SK-N-SH (cell line): Measurements from ENCODE around the gene SLC26A1. TPM values are rescaled to one million over a fixed set of nuclear protein-coding genes. Genes with fewer than 3 reads are reported as not detected.

Experiments
- CTCF ChIA-PET: fragments of 300-600, 350-600 bp; formaldehyde crosslinking; extraction: SDS; loops from one replicate; lab custom pipeline; 2021; lab: Yijun Ruan, JAX
- POLR2A ChIA-PET: fragments of 350-600 bp; sonication (Branson Sonifier 250); formaldehyde crosslinking; extraction: SDS; loops from one replicate; lab custom pipeline; 2020; ENCODE audit warnings: antibody characterized with exemption, inconsistent platforms; lab: Yijun Ruan, JAX
- DNase-seq: peaks from one replicate; pipeline ENCODE4 v3.0.0; 2012
- H2AFZ ChIP-seq: fragments of 200-600 bp; sonication (generic); 2 replicates; pipeline ENCODE4 v1.8.1; 2016; ENCODE audit warnings: antibody characterized with exemption, mild to moderate bottlenecking, low read depth
- H3F3A ChIP-seq: fragments of 200-600 bp; sonication (generic); replicated peaks from 2 replicates; pipeline ENCODE3; 2016; ENCODE audit warnings: antibody characterized with exemption, mild to moderate bottlenecking; ENCODE audit not compliant: insufficient read depth
- H3K27ac ChIP-seq, 2 experiments: fragments of 200-500 bp in 1 of 2; fragments of 200-600 bp in 1 of 2; sonication (Bioruptor generic) in 1 of 2; sonication (generic), shearing (Covaris generic) in 1 of 2; 2 replicates each; pipeline versions ENCODE4 v1.5.1 to v1.6.1; 2014 to 2016; ENCODE audit warnings: low read depth in 2 of 2, inconsistent platforms in 1 of 2, low read length in 1 of 2, mild to moderate bottlenecking in 1 of 2, mixed read lengths in 1 of 2
- H3K27me3 ChIP-seq: fragments of 200-600 bp; sonication (generic), shearing (Covaris generic); 2 replicates; pipeline ENCODE4 v1.6.1; 2016; ENCODE audit warnings: mixed run types; ENCODE audit not compliant: insufficient read depth
- H3K36me3 ChIP-seq, 2 experiments: fragments of 200-500 bp in 1 of 2; fragments of 200-600 bp in 1 of 2; sonication (Bioruptor generic) in 1 of 2; sonication (generic) in 1 of 2; replicated peaks in 1 of 2; 2 replicates each; pipeline versions ENCODE3 to v1.5.1; 2014 to 2016; ENCODE audit warnings: low read length in 1 of 2, mild to moderate bottlenecking in 1 of 2; ENCODE audit not compliant: insufficient read depth in 2 of 2, control insufficient read depth in 1 of 2
- H3K4me1 ChIP-seq, 2 experiments: fragments of 200-500 bp in 1 of 2; fragments of 200-600 bp in 1 of 2; sonication (Bioruptor generic) in 1 of 2; sonication (generic), shearing (Covaris generic) in 1 of 2; 2 replicates each; pipeline versions ENCODE4 v1.5.1 to v1.6.1; 2014 to 2016; ENCODE audit warnings: low read depth in 1 of 2, low read length in 1 of 2, mixed run types in 1 of 2; ENCODE audit not compliant: insufficient read depth in 2 of 2, control insufficient read depth in 1 of 2
- H3K4me2 ChIP-seq: fragments of 200-600 bp; sonication (generic), shearing (Covaris generic); 2 replicates; pipeline ENCODE4 v1.6.1; 2017; ENCODE audit warnings: mixed run types
- H3K4me3 ChIP-seq, 2 experiments: fragments of 200-500 bp in 1 of 2; fragments of 200-600 bp in 1 of 2; sonication (Bioruptor generic) in 1 of 2; sonication (generic), shearing (Covaris generic) in 1 of 2; 2 replicates each; pipeline versions ENCODE4 v1.5.1 to v1.8.1; 2014 to 2016; ENCODE audit warnings: low read depth in 2 of 2, inconsistent platforms in 1 of 2, low read length in 1 of 2, mild to moderate bottlenecking in 1 of 2, mixed read lengths in 1 of 2, moderate library complexity in 1 of 2
- H3K79me2 ChIP-seq: fragments of 200-600 bp; sonication (generic); 2 replicates; pipeline ENCODE4 v1.8.1; 2017; ENCODE audit warnings: mild to moderate bottlenecking; ENCODE audit not compliant: insufficient read depth
- H3K9ac ChIP-seq: fragments of 200-600 bp; sonication (generic); 2 replicates; pipeline ENCODE4 v1.6.1; 2017; ENCODE audit warnings: mixed run types
- H3K9me2 ChIP-seq: fragments of 200-600 bp; sonication (generic); 2 replicates; pipeline ENCODE4 v1.6.1; 2017; ENCODE audit warnings: mixed run types
- H3K9me3 ChIP-seq: fragments of 200-600 bp; sonication (generic); 2 replicates; pipeline ENCODE4 v1.6.1; 2017; ENCODE audit warnings: mixed run types, mild to moderate bottlenecking, moderate library complexity
- H4K20me1 ChIP-seq: fragments of 200-600 bp; sonication (generic); 2 replicates; pipeline ENCODE4 v1.6.1; 2017; ENCODE audit warnings: mild to moderate bottlenecking, mixed run types; ENCODE audit not compliant: insufficient read depth
- CHD2 ChIP-seq: fragments of 150-350 bp; IDR thresholded peaks from 2 replicates; pipeline ENCODE4 v1.6.1; 2018; ENCODE audit warnings: low read length; ENCODE audit not compliant: partially characterized antibody
- CTCF ChIP-seq: fragments of 200-600 bp; sonication (generic); IDR thresholded peaks from 2 replicates; pipeline ENCODE4 v1.6.1; 2017; ENCODE audit warnings: antibody characterized with exemption, mild to moderate bottlenecking, moderate library complexity
- FOXM1 ChIP-seq: IDR thresholded peaks from 2 replicates; pipeline ENCODE4 v1.4.0; 2012; ENCODE audit warnings: low read depth, mild to moderate bottlenecking
- JUND ChIP-seq: IDR thresholded peaks from 2 replicates; pipeline ENCODE4 v1.4.0; 2012
- NFIC ChIP-seq: IDR thresholded peaks from 2 replicates; pipeline ENCODE4 v1.4.0; 2012; ENCODE audit warnings: borderline replicate concordance
- REST ChIP-seq: IDR thresholded peaks from 2 replicates; pipeline ENCODE4 v1.6.1; 2012; ENCODE audit warnings: mild to moderate bottlenecking, low read depth, low read length, moderate library complexity
- SIN3A ChIP-seq: IDR thresholded peaks from 2 replicates; pipeline ENCODE4 v1.6.1; 2012; ENCODE audit warnings: low read depth, mild to moderate bottlenecking, low read length, moderate library complexity, borderline replicate concordance
- SMC3 ChIP-seq: IDR thresholded peaks from 2 replicates; pipeline ENCODE4 v1.6.1; 2012; ENCODE audit warnings: low read depth, low read length, improper control_type of control experiment
- ZBTB33 ChIP-seq: IDR thresholded peaks from 2 replicates; pipeline ENCODE4 v1.4.0; 2012; ENCODE audit warnings: low read depth, borderline replicate concordance
- WGBS: methylation state at CpG from one replicate; pipeline ENCODE4 v1.1.6; 2017; ENCODE audit warnings: low lambda C conversion rate; 5-methylcytosine and 5-hydroxymethylcytosine counted together
- polyA plus RNA-seq, 3 experiments: library from polyadenylated mRNA; depleted of rRNA; stranded (reverse); fragments of >200 nt; gene quantifications; 2 replicates each; pipeline ENCODE4 v1.2.3, GENCODE V29; 2012

The SLC26A1 gene
- polyA plus RNA-seq, 1 of the 3 experiments (the other 2 are of a cell fraction) = 0.05 TPM

- Histone ChIP-seq H4K20me1 (no peaks in the 10 kb centered on the region), H2AFZ (no peak overlapping the region), H3K27me3 (no peaks in the 10 kb centered on the region), H3K9me2 (no peaks in the 10 kb centered on the region), H3K9ac (no peak overlapping the region), H3K4me2 (no peak overlapping the region), H3K36me3 (peaks cover 0 to 59% of the 10 kb centered on the region in 2 experiments), H3K9me3 (no peaks in the 10 kb centered on the region), H3K79me2 (no peaks in the 10 kb centered on the region), H3K4me3 (no peak overlapping the region), H3K27ac (no peak overlapping the region), H3F3A (no peaks in the 10 kb centered on the region), H3K4me1 (no peaks in the 10 kb centered on the region)
- DNase-seq = peak; percentile 29
- TF ChIP-seq SIN3A (no peak), NFIC (no peak), CTCF (no peak), CHD2 (no peak), ZBTB33 (no peak), JUND (no peak), SMC3 (no peak), FOXM1 (no peak), REST (no peak)
- ChIA-PET POLR2A (no interaction called here), CTCF (interaction anchor here (0.9 kb wide), 1 partner anchor 26 kb away, joined by 3 read pairs; the partner anchor contains the start of gene IDUA)
- WGBS = 90% methylated on average over 6 of the region's 35 CpGs
Measured at GRCh38 chr4:960636-961350, 32.4 kb downstream of the SLC26A1 start.
